Stimulated activated CD8-positive, alpha-beta memory T cell treated with anti-CD3 and anti-CD28 coated beads, Interleukin-4, amount 100 ng/mL, for 4 hours (primary cell): ENCODE results near the gene ITIH1.

Experiments used
- DNase-seq, 2 donors: peaks; one replicate each; pipeline ENCODE4 v3.0.0-alpha.2; 2020; ENCODE audit warnings: low read depth in 2 of 2, low spot score in 1 of 2

ITIH1 gene

DNA sequence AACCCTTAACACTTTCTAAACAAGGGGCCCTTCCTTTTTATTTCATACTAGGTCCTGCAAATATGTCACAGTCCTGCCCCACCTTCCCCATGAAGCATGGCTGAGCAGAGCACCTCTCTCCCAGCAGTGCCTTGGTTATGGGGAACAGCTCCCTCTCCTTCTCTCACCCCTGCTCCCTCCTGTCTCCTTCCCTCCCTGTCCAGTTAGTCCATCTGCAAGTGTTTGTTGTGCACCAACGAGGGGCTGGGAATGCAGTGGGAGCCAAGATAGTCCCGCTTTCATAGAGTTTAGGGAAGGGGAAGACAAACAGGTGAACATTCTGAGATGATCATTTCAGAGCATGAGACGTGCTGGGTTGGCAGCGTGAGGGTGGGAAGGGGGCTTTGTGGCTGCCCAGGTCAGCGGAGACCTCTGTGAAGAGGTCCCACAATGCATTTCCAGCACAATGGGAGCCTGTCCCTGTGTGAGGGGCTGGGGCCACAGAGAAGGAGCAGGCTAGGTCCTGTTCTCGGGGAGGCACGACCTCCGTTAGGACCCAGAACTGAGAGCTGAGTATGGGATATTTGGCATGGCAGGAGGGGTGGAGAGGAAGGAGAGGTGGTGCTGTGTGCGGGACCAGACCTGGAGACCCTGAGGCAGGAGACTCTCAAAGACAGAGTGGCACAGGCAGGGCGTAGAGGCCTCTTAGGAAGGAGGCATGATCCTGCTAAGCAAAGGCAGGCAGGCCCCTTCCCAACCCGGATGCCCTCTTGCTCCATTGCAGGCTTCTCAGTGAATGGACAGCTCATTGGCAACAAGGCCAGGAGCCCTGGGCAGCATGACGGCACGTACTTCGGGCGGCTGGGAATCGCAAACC, 11.7 kb downstream of the ITIH1 start:
- DNase-seq: no peak

DNA sequence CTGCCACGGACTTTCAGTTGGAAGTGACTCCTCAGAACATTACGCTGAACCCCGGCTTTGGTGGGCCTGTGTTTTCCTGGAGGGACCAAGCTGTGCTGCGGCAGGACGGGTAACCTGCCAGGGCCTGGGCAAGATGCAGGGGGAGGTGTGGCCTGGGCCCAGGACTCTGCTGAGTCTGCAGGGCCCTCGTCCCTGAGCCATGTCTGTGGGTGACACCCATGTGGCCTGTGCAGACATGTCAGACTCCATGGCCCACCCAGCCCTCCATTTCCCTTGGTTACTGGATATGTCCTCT, 12.3 kb downstream of the ITIH1 start:
- DNase-seq: no peak

DNA sequence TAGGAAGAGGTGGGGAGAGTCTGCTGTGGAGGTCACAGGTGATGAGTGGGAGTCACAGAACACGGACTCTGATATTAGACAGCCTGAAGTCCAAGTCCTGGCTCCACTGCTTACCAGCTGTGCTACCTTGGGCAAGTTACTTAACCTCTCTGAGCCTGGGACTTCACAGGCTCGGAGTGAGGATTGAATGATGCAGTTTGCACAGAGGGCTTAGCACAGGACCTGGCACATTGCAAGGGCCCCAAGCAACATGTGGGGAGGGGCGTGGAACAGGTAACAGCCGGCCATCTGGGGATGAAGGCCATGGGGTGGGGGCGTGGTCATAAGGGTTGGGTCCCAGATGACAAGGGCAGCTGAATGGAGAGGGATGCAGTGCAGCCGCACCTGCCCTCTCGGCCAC, 12.9 kb downstream of the ITIH1 start:
- DNase-seq: no peak

DNA sequence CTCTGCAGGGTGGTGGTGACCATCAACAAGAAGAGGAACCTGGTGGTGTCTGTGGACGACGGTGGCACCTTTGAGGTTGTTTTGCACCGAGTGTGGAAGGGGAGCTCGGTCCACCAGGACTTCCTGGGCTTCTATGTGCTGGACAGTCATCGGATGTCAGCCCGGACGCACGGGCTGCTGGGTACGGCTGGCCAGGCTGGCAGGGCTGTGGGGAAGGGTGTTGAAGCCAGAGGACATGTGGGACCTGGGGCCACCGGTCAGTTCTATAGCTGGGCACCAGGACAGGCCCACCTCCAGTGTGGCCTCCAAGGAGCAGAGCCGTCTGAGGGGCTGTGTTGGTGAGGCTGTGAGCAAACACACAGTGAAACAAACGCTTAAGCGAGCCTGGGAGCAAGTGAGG, 13.3 kb downstream of the ITIH1 start:
- no peak for DNase-seq

DNA sequence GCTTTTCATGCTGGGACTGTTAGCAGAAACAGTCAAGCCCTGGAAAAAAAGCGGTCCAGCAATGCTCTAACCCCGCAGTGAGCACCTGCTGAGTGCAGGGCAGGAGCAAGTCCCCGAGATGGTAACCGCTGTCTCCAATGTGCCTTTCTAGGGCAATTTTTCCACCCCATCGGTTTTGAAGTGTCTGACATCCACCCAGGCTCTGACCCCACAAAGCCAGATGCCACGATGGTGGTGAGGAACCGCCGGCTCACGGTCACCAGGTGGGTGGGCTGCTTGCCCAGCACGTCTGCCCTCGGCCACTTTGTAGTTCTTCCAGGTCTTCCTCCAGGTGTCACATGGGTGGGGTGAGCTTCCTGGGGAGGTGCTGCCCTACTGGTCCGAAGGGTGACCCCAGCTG, 14.0 kb downstream of the ITIH1 start:
- DNase-seq: no peak

DNA sequence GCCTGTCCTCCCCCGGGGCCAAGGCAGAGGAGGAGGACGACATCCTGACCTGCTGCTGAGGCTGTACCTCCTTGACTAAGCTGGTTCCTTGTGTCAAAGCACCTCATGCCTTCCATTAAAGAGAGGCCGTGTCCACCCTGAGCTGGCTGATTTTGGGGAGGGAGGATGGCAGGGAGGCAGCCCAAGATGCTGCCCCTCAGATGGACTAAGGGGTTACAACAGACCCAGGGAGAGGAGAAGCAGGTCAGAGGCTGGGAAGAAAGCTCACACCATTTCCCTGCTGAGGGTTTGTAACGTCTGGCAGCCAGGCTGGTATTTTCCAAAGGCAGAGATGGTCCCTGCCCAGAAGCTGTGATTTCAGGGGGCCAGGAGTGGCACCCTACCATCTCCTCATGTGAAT, 14.5 kb downstream of the ITIH1 start:
- no peak for DNase-seq

DNA sequence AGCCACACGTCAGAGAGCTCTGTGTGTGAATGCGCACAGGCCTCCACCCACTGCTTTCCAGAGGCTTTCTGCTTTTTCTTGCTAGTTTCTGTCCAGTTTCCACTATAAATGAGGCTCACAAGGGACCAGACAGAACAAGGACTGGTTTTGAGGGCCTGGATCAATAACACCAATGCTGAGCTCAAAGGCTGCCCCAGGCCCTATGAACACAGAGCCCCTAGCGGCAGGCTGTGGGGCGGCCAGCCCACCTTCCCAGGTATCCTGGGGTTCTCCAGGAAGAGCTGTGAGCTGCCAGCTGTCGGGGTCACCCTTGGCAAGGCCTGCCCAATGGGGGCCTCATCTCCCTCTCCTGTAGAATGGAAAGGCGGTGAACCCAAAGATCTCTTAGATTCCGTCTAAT, 15.0 kb downstream of the ITIH1 start:
- no peak for DNase-seq

DNA sequence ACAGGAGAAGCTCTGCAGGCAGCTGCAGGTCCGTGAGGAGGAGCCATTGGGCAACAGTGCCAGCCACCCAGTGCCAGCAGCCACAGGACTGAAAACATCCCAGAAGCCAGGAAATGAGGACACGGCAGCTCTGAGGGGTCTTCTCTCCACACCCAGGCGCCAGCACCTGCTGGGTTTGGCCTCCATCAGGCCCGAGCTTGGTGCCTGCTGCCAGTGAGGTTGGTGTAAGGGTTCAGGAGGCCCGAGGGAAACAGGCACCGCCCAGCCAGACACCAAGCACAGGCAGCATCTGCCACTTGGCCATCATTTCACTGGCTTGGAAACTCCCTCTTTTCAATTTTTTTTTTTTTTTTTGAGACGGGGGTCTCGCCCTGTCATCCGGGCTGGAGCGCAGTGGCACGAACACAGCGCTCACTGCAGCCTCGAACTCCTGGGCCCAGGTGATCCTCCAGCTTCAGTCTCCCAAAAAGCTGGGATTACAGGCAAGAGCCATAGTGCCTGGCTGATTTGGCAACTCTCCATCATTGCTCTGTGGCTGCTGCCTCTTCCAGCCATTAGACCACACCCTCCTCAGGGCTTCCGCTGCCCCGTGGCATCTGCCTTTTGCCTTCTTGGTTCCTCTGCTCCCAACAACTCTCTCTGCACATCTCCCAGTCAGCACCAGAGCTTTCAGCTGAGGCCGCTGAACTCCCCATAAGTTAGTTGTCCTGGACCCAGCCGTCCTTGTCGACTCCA, 15.7 kb downstream of the ITIH1 start:
- no peak for DNase-seq

DNA sequence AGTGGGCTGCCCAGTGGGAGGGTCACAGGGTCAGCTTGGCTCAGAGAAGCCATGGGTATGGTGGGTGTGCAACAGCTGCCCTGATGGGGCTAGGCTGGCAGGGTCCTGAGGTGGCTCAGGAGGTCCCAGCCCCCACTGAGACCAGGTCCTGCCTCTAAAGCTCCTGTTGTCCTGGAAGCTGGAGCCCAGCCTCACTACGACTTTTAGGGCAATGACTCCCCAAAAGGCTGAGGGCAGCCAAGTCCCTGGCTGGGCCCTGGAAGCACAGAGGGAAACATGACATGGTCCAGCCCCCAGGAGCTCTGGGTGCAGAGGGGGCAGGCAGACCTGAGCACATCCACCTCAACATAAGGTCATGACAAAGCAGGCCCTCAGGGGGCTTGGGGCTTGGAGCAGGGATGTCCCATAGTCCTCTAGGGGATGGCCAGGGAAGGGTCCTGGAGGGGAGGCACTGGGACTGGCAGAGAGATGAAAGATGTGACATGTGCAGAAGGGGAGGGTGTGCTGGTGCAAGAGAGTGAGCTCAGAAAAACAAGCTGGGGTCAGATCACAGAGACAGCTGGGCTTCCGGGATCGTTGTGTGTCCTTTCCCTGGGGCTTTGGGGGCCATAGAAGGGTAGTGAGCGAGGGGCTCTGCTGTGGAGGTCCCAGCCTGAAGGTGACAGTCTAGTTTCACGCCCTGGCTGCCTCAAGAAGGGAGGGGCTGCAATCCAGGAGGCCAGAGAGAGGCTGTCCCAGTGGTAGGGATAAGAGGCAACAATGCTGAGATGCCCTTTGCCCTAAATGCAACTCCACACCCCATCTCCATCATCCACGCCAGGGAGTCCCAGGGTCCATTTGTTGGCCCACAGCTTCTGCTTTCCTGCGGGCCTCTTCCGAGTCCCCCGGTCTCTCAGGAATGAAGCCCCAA, 16.6 kb downstream of the ITIH1 start:
- DNase-seq: no peak

DNA sequence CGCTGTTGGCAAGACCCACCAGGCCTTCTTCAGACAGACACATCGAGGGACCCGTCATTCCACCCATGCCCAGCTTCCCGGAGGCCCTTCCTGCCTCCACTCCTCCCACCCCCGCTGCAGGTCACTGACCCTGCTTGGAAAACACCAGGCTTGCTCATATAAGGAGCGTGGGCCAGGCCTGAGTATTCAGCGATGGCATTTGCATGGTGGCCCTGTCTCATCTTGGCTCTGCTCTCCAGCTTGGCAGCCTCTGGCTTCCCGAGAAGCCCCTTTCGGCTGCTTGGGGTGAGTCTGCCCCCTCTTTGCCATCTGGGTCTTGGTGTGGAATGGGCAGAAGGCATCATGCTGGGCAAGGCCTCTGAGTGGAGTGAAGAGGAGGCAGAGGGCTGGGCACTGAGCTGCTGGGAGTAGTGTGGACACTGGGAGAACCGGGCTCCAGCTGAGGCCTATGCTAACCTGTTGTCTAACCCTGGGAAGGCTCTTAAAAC, 17.3 kb downstream of the ITIH1 start, which contains the start of gene ITIH3:
Gene ITIH3, plus strand, starts transcription at position 185 of the 488 bp plus-strand sequence. Its CDS starts 8 bp downstream, at position 193.
- no peak for DNase-seq

DNA sequence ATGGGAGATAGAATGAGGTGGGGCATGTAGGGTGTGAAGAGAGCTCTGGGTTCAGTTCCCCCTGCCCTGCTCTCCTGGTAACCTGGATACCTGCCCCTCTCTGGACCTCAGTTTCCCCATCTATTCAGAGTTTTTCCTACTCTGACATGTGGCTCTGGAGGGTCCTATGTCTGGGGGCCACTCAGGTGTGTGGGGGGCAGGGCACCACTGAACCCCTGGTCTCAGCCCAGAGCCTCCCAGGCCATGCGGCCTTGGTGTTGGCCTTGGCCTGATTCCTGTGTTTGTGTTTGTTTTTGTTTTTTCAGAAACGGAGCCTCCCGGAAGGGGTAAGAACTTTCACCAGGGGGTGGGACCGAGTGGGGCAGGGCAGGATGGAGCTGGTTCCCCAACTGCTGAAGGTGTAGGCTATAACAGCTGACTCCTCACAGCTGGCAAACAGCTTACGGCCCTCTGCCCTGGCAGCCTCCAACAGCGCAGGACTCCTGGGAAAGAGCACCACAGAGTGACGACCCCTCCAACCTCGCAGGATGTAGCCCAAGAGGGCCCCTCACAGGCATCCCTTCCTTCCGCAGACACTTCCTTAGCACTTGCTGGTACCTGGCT, 18.0 kb downstream of the ITIH1 start:
- no peak for DNase-seq

DNA sequence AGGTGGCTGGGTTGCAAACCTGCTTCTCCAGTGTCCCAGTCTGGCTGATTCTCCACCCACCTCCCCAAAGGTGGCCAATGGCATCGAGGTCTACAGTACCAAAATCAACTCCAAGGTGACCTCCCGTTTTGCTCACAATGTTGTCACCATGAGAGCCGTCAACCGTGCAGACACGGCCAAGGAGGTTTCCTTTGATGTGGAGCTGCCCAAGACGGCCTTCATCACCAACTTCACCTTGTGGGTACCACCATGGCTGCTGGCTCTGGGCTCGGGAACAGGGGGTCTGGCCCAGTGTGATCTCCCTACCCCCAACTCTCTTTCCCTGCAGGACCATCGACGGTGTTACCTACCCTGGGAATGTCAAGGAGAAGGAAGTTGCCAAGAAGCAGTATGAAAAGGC, 19.0 kb downstream of the ITIH1 start:
- no peak for DNase-seq

DNA sequence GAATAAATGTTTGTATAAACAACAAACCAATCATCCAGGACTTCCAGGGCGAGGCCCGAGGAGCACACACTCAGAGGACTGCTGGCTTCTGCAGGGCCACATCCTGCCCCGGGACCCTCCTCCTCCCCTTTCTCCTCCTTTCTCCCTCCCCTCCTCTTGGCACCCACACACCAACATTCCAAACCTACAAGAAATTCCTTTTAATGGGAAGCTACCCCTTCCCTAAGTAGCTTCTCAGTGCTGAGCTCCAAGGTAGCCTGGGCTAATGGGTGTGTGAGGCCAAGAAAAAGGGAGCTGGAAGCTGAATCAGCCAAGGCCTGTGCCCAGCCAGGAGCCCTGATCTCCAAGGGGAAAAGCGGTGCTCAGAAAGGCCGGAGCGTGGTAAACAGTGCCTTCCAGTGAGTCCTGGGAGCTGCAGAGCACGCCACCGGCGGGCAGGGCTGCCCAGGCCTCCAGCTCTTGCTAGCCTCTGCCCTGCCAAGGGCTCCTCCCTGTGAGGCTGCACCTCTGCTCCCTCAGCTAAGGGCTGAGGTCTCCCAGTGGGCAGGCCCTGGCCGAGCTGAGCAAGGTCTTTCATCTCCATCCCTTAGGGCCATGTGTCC, 21.1 kb downstream of the ITIH1 start:
- no peak for DNase-seq

DNA sequence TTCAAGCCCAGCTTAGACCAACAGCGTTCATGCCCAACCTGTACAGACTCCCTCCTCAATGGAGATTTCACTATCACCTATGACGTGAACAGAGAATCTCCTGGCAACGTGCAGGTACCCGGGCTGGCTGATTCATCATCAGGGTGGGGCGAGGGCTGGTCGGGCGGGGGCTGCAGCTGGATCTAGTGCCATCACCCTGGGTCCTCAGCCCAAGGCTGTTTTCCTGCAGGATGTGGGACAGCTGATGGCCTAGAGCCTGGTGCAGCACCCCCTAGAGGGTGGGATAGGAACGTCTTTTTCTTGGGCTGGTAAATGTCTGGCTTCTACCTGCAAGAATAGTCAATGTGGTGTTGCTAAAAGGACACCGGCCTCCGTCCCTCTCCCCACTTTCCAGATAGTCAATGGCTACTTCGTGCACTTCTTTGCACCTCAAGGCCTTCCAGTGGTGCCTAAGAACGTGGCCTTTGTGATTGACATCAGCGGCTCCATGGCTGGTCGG, 21.6 kb downstream of the ITIH1 start:
- DNase-seq: no peak

DNA sequence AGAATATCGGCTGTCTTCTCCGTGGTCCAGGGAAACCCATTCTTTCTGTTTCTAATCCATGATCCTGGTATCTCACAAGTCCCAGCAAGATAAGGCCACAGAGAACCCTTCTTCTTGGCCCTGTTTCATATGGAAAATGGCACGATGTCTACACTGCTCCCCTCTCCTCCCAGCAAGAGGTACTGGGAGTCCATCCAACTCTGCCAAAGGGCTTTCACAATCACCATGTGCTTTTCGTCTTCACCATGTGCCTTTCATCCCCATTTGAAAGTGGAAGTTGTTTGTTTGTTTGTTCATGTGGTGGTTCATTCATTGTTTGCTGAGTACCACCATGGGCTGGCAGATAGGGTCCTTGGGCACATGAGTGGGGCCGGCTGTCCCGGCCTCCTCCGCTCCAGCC, 22.7 kb downstream of the ITIH1 start:
- DNase-seq: no peak

DNA sequence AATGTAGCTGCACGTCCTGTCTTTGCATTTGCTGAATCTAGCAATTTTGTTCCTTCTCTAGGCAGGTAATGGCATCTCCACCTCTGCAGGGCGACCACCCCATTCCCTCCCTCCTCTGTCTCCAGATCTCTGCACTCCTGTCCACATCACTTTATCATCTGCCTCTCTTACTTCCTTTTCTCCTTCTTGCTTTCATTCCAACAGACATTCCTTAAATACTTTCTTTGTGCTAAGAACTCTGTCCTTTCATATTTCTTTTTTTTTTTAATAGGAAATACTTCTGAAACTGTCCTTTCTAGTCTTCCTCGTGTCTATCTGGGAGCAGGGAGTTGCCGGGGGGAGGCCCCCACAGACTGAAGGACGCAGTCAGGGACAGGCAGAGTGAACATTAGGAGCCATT, 24.4 kb downstream of the ITIH1 start:
- DNase-seq: no peak

DNA sequence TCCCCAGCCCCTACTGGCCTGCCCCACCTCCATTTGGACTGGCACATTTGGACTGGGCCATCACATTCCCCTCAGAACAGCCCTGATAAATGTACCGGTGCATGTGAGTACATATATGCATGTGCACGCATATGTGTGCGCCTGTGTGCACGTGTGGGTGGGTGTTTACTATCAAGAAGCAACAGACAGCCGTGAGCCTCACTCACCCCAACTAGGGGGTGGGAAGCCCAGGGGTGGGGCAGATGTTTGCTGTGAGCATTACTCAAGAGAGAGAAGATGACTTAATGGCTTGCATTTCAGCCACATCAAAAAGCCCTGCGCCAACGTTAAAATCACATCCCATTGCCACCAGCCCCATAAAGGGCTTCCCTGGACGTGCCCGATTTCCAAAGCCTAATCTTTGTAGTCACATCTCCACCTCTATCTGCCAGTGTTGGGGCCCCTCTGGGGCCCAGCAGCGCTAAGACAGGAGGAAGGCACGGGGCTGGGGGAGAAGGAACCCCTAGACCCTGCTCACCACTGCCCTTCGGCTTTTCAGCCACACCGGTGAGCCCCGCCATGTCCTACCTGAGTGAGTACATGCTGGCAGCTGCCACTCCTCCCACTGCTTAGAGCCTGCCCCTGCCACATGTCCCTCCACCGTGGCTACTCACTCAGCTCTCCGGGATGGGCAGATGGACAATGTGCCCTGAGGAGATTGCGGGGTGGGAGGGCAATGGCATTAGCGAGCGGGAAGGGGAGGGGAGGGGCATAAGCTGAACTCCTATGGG, 28.1 kb downstream of the ITIH1 start:
- no peak for DNase-seq

DNA sequence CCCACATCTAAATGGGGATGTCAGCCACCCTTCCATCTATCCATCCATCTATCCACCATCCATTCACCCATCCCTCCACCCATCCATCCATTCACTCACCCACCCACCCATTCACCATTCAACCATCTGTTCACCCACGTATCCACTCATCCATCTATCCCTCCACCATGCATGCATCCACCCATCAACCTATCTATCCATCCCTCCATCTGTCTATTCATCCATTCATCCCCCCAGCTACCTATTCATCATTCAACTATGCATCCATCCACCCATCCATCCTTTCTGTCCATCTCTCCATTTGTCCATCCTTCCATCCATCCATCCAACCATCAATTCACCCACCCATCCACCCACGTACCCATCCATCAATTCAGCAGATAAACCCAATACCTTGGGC, 31.8 kb downstream of the ITIH1 start:
- no peak for DNase-seq

DNA sequence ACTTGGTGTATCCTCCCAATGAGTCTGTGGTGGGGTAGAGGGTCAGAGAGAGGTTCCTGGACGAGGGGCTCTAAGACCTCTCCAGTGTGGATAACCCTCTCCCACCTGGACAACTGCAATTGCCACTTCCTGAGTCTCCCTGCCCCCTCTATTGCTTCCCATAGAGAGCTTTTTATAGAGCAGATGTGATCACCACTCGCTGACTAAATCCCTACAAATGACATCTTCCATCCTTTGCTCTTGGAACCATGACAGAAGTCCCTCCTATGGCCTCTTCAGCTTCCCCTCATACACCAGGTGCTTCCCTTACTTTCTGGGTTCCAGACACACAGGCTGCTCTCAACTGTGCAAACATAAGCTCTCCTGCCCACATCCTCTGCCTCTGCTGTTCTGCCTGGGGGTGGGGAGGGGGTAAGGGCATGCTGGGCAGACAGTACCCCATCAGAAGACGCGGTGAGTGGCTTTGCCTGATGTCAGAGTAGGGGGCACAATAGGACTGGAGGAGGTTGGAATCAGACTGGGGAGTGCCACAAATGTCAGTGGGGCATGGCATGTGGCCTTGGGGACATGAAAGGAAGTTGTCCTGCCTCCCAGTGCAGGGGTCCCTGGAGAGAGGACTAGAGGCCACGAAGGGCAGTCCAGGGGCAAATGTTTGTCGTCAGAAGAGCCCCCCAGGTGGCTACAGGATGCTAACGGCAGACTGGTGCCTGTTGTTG, 32.4 kb downstream of the ITIH1 start:
- DNase-seq: no peak
